Uterus (tissue), 2 donors: ENCODE data around the gene PRUNE2.

Experiments
- POLR2A ChIP-seq, 2 donors: fragments of 450-650 bp; IDR thresholded peaks; one replicate each; pipeline ENCODE4 v1.6.1; 2016; ENCODE audit warnings: antibody characterized with exemption in 2 of 2, mild to moderate bottlenecking in 1 of 2, moderate library complexity in 1 of 2
- TF ChIP-seq, protein P1 (sequence below), 4 experiments: fragments of 200-600 bp in 2 of 4; fragments of 450-650 bp in 2 of 4; sonication (generic) in 2 of 4; IDR thresholded peaks; one replicate each; pipeline ENCODE4 v1.5.1; 2016 to 2019; ENCODE audit warnings: antibody characterized with exemption in 4 of 4, mild to moderate bottlenecking in 2 of 4, moderate library complexity in 1 of 4

DNA sequence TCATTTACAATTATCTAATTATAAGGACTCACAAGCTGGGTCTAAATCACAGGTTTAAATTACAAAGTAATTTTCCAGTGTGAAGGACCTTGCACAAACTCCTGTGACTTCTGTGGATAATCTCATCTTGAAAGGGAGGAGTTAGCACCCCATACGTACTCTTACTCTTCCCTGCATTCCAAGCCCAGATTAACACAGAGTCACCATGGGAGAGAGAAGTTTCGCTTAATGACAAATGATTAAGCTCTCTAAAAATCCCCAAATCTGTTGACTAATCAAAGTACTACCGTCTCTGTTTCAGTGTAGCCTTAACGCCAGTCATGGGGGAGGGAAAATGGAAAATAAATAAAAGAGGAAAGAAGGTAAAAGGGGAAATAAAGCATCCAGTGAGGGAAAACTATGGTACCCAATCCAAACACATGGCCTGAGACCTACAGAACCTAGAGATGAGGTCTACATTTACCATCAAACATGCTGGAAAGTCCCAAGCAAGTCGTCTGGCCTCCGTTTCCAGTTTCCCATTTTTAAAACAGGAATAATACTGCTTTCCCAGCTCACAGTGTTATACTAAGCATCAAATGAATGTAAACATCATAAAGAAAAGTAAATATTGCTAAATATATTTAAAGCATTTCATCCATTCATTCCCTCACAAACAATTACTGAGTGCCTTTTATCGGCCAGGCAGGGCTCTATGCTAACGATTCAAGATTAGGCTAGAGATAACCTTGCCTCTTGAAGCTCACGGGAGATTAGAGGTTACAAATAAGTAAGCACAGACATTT lies 78.4 kb downstream of the PRUNE2 start:
- TF ChIP-seq, protein P1, sequence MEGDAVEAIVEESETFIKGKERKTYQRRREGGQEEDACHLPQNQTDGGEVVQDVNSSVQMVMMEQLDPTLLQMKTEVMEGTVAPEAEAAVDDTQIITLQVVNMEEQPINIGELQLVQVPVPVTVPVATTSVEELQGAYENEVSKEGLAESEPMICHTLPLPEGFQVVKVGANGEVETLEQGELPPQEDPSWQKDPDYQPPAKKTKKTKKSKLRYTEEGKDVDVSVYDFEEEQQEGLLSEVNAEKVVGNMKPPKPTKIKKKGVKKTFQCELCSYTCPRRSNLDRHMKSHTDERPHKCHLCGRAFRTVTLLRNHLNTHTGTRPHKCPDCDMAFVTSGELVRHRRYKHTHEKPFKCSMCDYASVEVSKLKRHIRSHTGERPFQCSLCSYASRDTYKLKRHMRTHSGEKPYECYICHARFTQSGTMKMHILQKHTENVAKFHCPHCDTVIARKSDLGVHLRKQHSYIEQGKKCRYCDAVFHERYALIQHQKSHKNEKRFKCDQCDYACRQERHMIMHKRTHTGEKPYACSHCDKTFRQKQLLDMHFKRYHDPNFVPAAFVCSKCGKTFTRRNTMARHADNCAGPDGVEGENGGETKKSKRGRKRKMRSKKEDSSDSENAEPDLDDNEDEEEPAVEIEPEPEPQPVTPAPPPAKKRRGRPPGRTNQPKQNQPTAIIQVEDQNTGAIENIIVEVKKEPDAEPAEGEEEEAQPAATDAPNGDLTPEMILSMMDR (IDR thresholded peaks at IDR 0.05) = no peak
- no peak for TF ChIP-seq POLR2A (IDR thresholded peaks at IDR 0.05)
